Measurements from ENCODE around the gene RBM17.
"Not testable (repeated sequence)": the region's sequence is repeated elsewhere in the genome, so short reads cannot be mapped to it uniquely, and the experiment has no call there.

RBM17 gene

GRCh38 chr10:6114299-6114698 lies 25.5 kb downstream of the RBM17 start:
- H3K9me3 Mint-ChIP-seq, result no peaks in the 10 kb centered on the region
- no peaks in the 10 kb centered on the region for H3K27me3 Mint-ChIP-seq
- DNase-seq (ENCODE audit: low spot score in 2 of 2) (no peak), ATAC-seq (replicated peaks; ENCODE audit: extremely low read depth, poor library complexity, severe bottlenecking) (no peak)
- peaks cover 5% of the 10 kb centered on the region for H3K4me1 Mint-ChIP-seq
- no peak overlapping the region for H3K4me3 Mint-ChIP-seq
- peaks cover 52% of the 10 kb centered on the region for H3K36me3 Mint-ChIP-seq (ENCODE audit: insufficient read depth)
- peak overlapping the region; percentile 8 for H3K27ac Mint-ChIP-seq (ENCODE audit: low read depth)

- no peaks in the 10 kb centered on the region for H3K27me3 Mint-ChIP-seq
- H3K27ac Mint-ChIP-seq (ENCODE audit: low read depth), result peak overlapping the region; percentile 8
- ATAC-seq (replicated peaks; ENCODE audit: extremely low read depth, poor library complexity, severe bottlenecking) (no peak), DNase-seq (ENCODE audit: low spot score in 2 of 2) (no peak)
- no peak overlapping the region for H3K4me3 Mint-ChIP-seq
- peaks cover 4% of the 10 kb centered on the region for H3K4me1 Mint-ChIP-seq
- peaks cover 50% of the 10 kb centered on the region for H3K36me3 Mint-ChIP-seq (ENCODE audit: insufficient read depth)
- H3K9me3 Mint-ChIP-seq, result no peaks in the 10 kb centered on the region
These were observed 26.0 kb downstream of the RBM17 start for GRCh38 chr10:6114805-6115341.

GRCh38 chr10:6115411-6115810 lies 26.6 kb downstream of the RBM17 start:
- no peak overlapping the region for H3K4me3 Mint-ChIP-seq
- H3K27me3 Mint-ChIP-seq, result no peaks in the 10 kb centered on the region
- H3K27ac Mint-ChIP-seq (ENCODE audit: low read depth), result peak overlapping the region; percentile 46
- no peaks in the 10 kb centered on the region for H3K9me3 Mint-ChIP-seq
- ATAC-seq (replicated peaks; ENCODE audit: extremely low read depth, poor library complexity, severe bottlenecking) (no peak), DNase-seq (ENCODE audit: low spot score in 2 of 2) (no peak)
- peaks cover 45% of the 10 kb centered on the region for H3K36me3 Mint-ChIP-seq (ENCODE audit: insufficient read depth)
- H3K4me1 Mint-ChIP-seq, result peaks cover 8% of the 10 kb centered on the region

- Mint-ChIP-seq H3K27me3 (no peaks in the 10 kb centered on the region), H3K27ac (ENCODE audit: low read depth) (peak overlapping the region; percentile 46), H3K4me3 (no peak overlapping the region), H3K4me1 (peaks cover 8% of the 10 kb centered on the region), H3K9me3 (no peaks in the 10 kb centered on the region), H3K36me3 (ENCODE audit: insufficient read depth) (peaks cover 42% of the 10 kb centered on the region)
- ATAC-seq (replicated peaks; ENCODE audit: extremely low read depth, poor library complexity, severe bottlenecking) (no peak), DNase-seq (ENCODE audit: low spot score in 2 of 2) (no peak)
These were observed 27.1 kb downstream of the RBM17 start for GRCh38 chr10:6115824-6116350.

GRCh38 chr10:6116806-6117205 lies 28.0 kb downstream of the RBM17 start:
- Mint-ChIP-seq H3K27ac (ENCODE audit: low read depth) (no peak overlapping the region), H3K4me1 (peaks cover 8% of the 10 kb centered on the region), H3K36me3 (ENCODE audit: insufficient read depth) (peaks cover 39% of the 10 kb centered on the region), H3K27me3 (no peaks in the 10 kb centered on the region), H3K4me3 (no peak overlapping the region), H3K9me3 (no peaks in the 10 kb centered on the region)
- DNase-seq (ENCODE audit: low spot score in 2 of 2) (no peak), ATAC-seq (replicated peaks; ENCODE audit: extremely low read depth, poor library complexity, severe bottlenecking) (no peak)

- Mint-ChIP-seq H3K9me3 (no peaks in the 10 kb centered on the region), H3K4me3 (no peak overlapping the region), H3K36me3 (ENCODE audit: insufficient read depth) (peaks cover 31% of the 10 kb centered on the region), H3K4me1 (peaks cover 8% of the 10 kb centered on the region), H3K27ac (ENCODE audit: low read depth) (no peak overlapping the region), H3K27me3 (no peaks in the 10 kb centered on the region)
- DNase-seq (ENCODE audit: low spot score in 2 of 2) (no peak), ATAC-seq (replicated peaks; ENCODE audit: extremely low read depth, poor library complexity, severe bottlenecking) (no peak)
These were observed 28.9 kb downstream of the RBM17 start for GRCh38 chr10:6117711-6118110.

GRCh38 chr10:6119423-6119822 lies 30.6 kb downstream of the RBM17 start:
- Mint-ChIP-seq H3K4me1 (peaks cover 8% of the 10 kb centered on the region), H3K36me3 (ENCODE audit: insufficient read depth) (peaks cover 15% of the 10 kb centered on the region), H3K9me3 (no peaks in the 10 kb centered on the region), H3K27ac (ENCODE audit: low read depth) (no peak overlapping the region), H3K27me3 (no peaks in the 10 kb centered on the region), H3K4me3 (no peak overlapping the region)
- ATAC-seq (replicated peaks; ENCODE audit: extremely low read depth, poor library complexity, severe bottlenecking) (no peak), DNase-seq (ENCODE audit: low spot score in 2 of 2) (no peak)

- Mint-ChIP-seq H3K27me3 (no peaks in the 10 kb centered on the region), H3K36me3 (ENCODE audit: insufficient read depth) (peaks cover 11% of the 10 kb centered on the region), H3K9me3 (no peaks in the 10 kb centered on the region), H3K27ac (ENCODE audit: low read depth) (peak overlapping the region; percentile 59), H3K4me1 (peaks cover 8% of the 10 kb centered on the region), H3K4me3 (no peak overlapping the region)
- DNase-seq (ENCODE audit: low spot score in 2 of 2) (no peak), ATAC-seq (replicated peaks; ENCODE audit: extremely low read depth, poor library complexity, severe bottlenecking) (no peak)
These were observed 31.1 kb downstream of the RBM17 start for GRCh38 chr10:6119962-6120361.

- Mint-ChIP-seq H3K36me3 (ENCODE audit: insufficient read depth) (peaks cover 7% of the 10 kb centered on the region), H3K4me3 (no peak overlapping the region), H3K27ac (ENCODE audit: low read depth) (peak overlapping the region; percentile 59), H3K4me1 (peaks cover 8% of the 10 kb centered on the region), H3K9me3 (no peaks in the 10 kb centered on the region), H3K27me3 (no peaks in the 10 kb centered on the region)
- DNase-seq (ENCODE audit: low spot score in 2 of 2) (no peak), ATAC-seq (replicated peaks; ENCODE audit: extremely low read depth, poor library complexity, severe bottlenecking) (no peak)
These were observed 31.9 kb downstream of the RBM17 start for GRCh38 chr10:6120691-6121090.

- Mint-ChIP-seq H3K27me3 (no peaks in the 10 kb centered on the region), H3K27ac (ENCODE audit: low read depth) (peak overlapping the region; percentile 59), H3K9me3 (no peaks in the 10 kb centered on the region), H3K36me3 (ENCODE audit: insufficient read depth) (peaks cover 5% of the 10 kb centered on the region), H3K4me3 (no peak overlapping the region), H3K4me1 (peaks cover 8% of the 10 kb centered on the region)
- ATAC-seq (replicated peaks; ENCODE audit: extremely low read depth, poor library complexity, severe bottlenecking) (no peak), DNase-seq (ENCODE audit: low spot score in 2 of 2) (no peak)
These were observed 32.3 kb downstream of the RBM17 start for GRCh38 chr10:6121146-6121545.

- Mint-ChIP-seq H3K9me3 (no peaks in the 10 kb centered on the region), H3K27me3 (no peaks in the 10 kb centered on the region), H3K4me3 (no peak overlapping the region), H3K4me1 (peaks cover 8% of the 10 kb centered on the region), H3K36me3 (ENCODE audit: insufficient read depth) (peaks cover 1% of the 10 kb centered on the region), H3K27ac (ENCODE audit: low read depth) (no peak overlapping the region)
- ATAC-seq (replicated peaks; ENCODE audit: extremely low read depth, poor library complexity, severe bottlenecking) (no peak), DNase-seq (ENCODE audit: low spot score in 2 of 2) (no peak)
These were observed 34.7 kb downstream of the RBM17 start for GRCh38 chr10:6123532-6123931.

GRCh38 chr10:6124666-6125065 lies 35.8 kb downstream of the RBM17 start:
- Mint-ChIP-seq H3K36me3 (ENCODE audit: insufficient read depth) (no peaks in the 10 kb centered on the region), H3K9me3 (no peaks in the 10 kb centered on the region), H3K4me1 (peaks cover 8% of the 10 kb centered on the region), H3K27me3 (peaks cover 9% of the 10 kb centered on the region), H3K27ac (ENCODE audit: low read depth) (no peak overlapping the region), H3K4me3 (no peak overlapping the region)
- DNase-seq (ENCODE audit: low spot score in 2 of 2), result no peak
- no peak for ATAC-seq (replicated peaks; ENCODE audit: extremely low read depth, poor library complexity, severe bottlenecking)

- ATAC-seq (replicated peaks; ENCODE audit: extremely low read depth, poor library complexity, severe bottlenecking); DNase-seq (ENCODE audit: low spot score in 2 of 2); H3K4me3 Mint-ChIP-seq; H3K9me3 Mint-ChIP-seq; H3K36me3 Mint-ChIP-seq (ENCODE audit: insufficient read depth); H3K27ac Mint-ChIP-seq (ENCODE audit: low read depth): not testable (repeated sequence)
- H3K4me1 Mint-ChIP-seq, result peaks cover 12% of the 10 kb centered on the region
- H3K27me3 Mint-ChIP-seq, result peaks cover 11% of the 10 kb centered on the region
These were observed 38.6 kb downstream of the RBM17 start for GRCh38 chr10:6127461-6127860.
